HepG2 (cell line): ENCODE results near the gene ACER2. TPM values are rescaled to one million over a fixed set of nuclear protein-coding genes. Genes with fewer than 3 reads are reported as not detected.

ENCODE experiments used
- ATAC-seq: fragments of 200-7000 bp; cut with Tn5 transposase; 3 replicates; pipeline ENCODE4 v1.9.1; 2020; ENCODE audit warnings: mild to moderate bottlenecking, moderate library complexity
- BruUV-seq: library from RNA; stranded (reverse); fragments of 400-500 nt; replicated peaks from 2 replicates; lab custom pipeline; 2021; lab: Mats Ljungman, UMichigan
- CTCF ChIA-PET: fragments of 300-600 bp; formaldehyde crosslinking; extraction: SDS; loops from one replicate; lab custom pipeline; 2021; ENCODE audit warnings: low total read pairs, inconsistent platforms, low intra/inter-chr PET ratio; lab: Yijun Ruan, JAX
- POLR2A ChIA-PET: fragments of 350-600 bp; sonication (Branson Sonifier 250); formaldehyde crosslinking; loops from one replicate; lab custom pipeline; 2020; ENCODE audit warnings: antibody characterized with exemption, inconsistent platforms; lab: Yijun Ruan, JAX
- DNase-seq: peaks from one replicate; pipeline ENCODE4 v3.0.0-alpha.2; 2015; ENCODE audit warnings: low spot score
- FAIRE-seq: peaks from 3 replicates; lab custom pipeline; 2011; peaks lifted over from hg19 to GRCh38; lab: Jason Lieb, UNC
- H2AFZ ChIP-seq: one replicate; pipeline ENCODE4 v1.6.1; 2011; ENCODE audit warnings: low read length, inconsistent platforms
- H3K27ac ChIP-seq: fragments of 300-600 bp; 3 replicates; pipeline ENCODE4 v1.8.0; 2011; ENCODE audit warnings: mixed run types, mild to moderate bottlenecking, mixed read lengths, low read length, inconsistent platforms; ENCODE audit not compliant: insufficient read depth; ENCODE audit errors: extremely low read length
- H3K27me3 ChIP-seq, 2 experiments: fragments of 200-600 bp in 1 of 2; 2 replicates in 1 of 2; 3 replicates in 1 of 2; pipeline versions ENCODE4 v1.6.0 to v1.8.0; 2011; ENCODE audit warnings: low read length in 2 of 2, mild to moderate bottlenecking in 2 of 2, moderate library complexity in 2 of 2, inconsistent platforms in 1 of 2; ENCODE audit not compliant: insufficient read depth in 2 of 2, control insufficient read depth in 1 of 2
- H3K36me3 ChIP-seq, 2 experiments: fragments of 200-600 bp in 1 of 2; replicated peaks in 1 of 2; 2 replicates in 1 of 2; 3 replicates in 1 of 2; pipeline versions ENCODE4 v1.5.1 to v1.8.0; 2011; ENCODE audit warnings: low read length in 2 of 2, inconsistent platforms in 1 of 2; ENCODE audit not compliant: insufficient read depth in 2 of 2, control insufficient read depth in 1 of 2
- H3K4me1 ChIP-seq: 2 replicates; pipeline ENCODE4 v1.5.1; 2012; ENCODE audit warnings: low read length, inconsistent platforms; ENCODE audit not compliant: insufficient read depth
- H3K4me2 ChIP-seq: 2 replicates; pipeline ENCODE4 v1.6.0; 2011; ENCODE audit warnings: low read depth, low read length, inconsistent platforms
- H3K4me3 ChIP-seq, 3 experiments: fragments of 200-600 bp in 1 of 3; sonication (generic), shearing (Covaris generic) in 1 of 3; replicated peaks in 1 of 3; 2 replicates each; pipeline ENCODE4 v1.5.1; 2011 to 2016; ENCODE audit warnings: low read length in 3 of 3, inconsistent platforms in 2 of 3, low read depth in 2 of 3, mild to moderate bottlenecking in 2 of 3, control low read depth in 1 of 3, mixed read lengths in 1 of 3; ENCODE audit not compliant: insufficient read depth in 1 of 3
- H3K79me2 ChIP-seq: one replicate; pipeline ENCODE4 v1.6.1; 2011; ENCODE audit warnings: low read length, inconsistent platforms; ENCODE audit not compliant: insufficient read depth
- H3K9ac ChIP-seq: 2 replicates; pipeline ENCODE4 v1.6.0; 2011; ENCODE audit warnings: mild to moderate bottlenecking, low read depth, low read length, inconsistent platforms; ENCODE audit not compliant: insufficient read depth
- H3K9me3 ChIP-seq: 2 replicates; pipeline ENCODE4 v1.5.1; 2012; ENCODE audit warnings: mild to moderate bottlenecking, low read length
- H4K20me1 ChIP-seq: 2 replicates; pipeline ENCODE4 v1.6.0; 2011; ENCODE audit warnings: inconsistent platforms, mild to moderate bottlenecking, low read length, moderate library complexity; ENCODE audit not compliant: insufficient read depth
- CHCHD3 ChIP-seq: sonication (generic); formaldehyde crosslinking; IDR thresholded peaks from 2 replicates; pipeline ENCODE4 v1.8.0; 2022; ENCODE audit warnings: mild to moderate bottlenecking, missing genetic modification reagents, moderate library complexity
- IRX3 ChIP-seq: sonication (generic); formaldehyde crosslinking; IDR thresholded peaks from 2 replicates; pipeline ENCODE4 v1.8.1; 2023; ENCODE audit warnings: mild to moderate bottlenecking, low read depth, missing genetic modification reagents, borderline replicate concordance
- PHF21A ChIP-seq: sonication (generic); formaldehyde crosslinking; IDR thresholded peaks from 2 replicates; pipeline ENCODE4 v1.5.0; 2020; ENCODE audit warnings: mild to moderate bottlenecking, missing genetic modification reagents
- PPARG ChIP-seq: conservative IDR thresholded peaks from 2 replicates; pipeline ENCODE4 v1.6.1; 2016; ENCODE audit warnings: missing biosample characterization, missing genetic modification reagents
- RAD21 ChIP-seq: fragments of 450-650 bp; formaldehyde crosslinking; IDR thresholded peaks from 2 replicates; pipeline ENCODE4 v1.5.0; 2020; ENCODE audit warnings: mild to moderate bottlenecking
- RBFOX2 ChIP-seq: fragments of 200-400 bp; formaldehyde crosslinking; IDR thresholded peaks from 2 replicates; pipeline ENCODE4 v1.6.1; 2017; ENCODE audit warnings: low read depth, mild to moderate bottlenecking, low read length
- TCF12 ChIP-seq, 2 experiments: fragments of 450-650 bp in 1 of 2; sonication (generic) in 1 of 2; formaldehyde crosslinking in 1 of 2; IDR thresholded peaks; 2 replicates each; pipeline versions ENCODE4 v1.6.1 to v1.8.0; 2017 to 2022; ENCODE audit warnings: antibody characterized with exemption in 1 of 2, mild to moderate bottlenecking in 1 of 2, missing genetic modification reagents in 1 of 2, moderate library complexity in 1 of 2
- ZIK1 ChIP-seq: sonication (generic); formaldehyde crosslinking; IDR thresholded peaks from 2 replicates; pipeline ENCODE4 v1.5.0; 2020; ENCODE audit warnings: mild to moderate bottlenecking, low read depth, missing genetic modification reagents, borderline replicate concordance
- ZNF772 ChIP-seq: sonication (generic); formaldehyde crosslinking; IDR thresholded peaks from 2 replicates; pipeline ENCODE4 v1.5.0; 2020; ENCODE audit warnings: mild to moderate bottlenecking, missing genetic modification reagents
- ZNF777 ChIP-seq: sonication (generic); formaldehyde crosslinking; IDR thresholded peaks from 2 replicates; pipeline ENCODE4 v1.4.0; 2020; ENCODE audit warnings: missing genetic modification reagents
- ZNF788 ChIP-seq: sonication (generic); formaldehyde crosslinking; IDR thresholded peaks from 2 replicates; pipeline ENCODE4 v1.5.0; 2020; ENCODE audit warnings: mild to moderate bottlenecking, missing genetic modification reagents, borderline replicate concordance
- WGBS: methylation state at CpG from one replicate; pipeline ENCODE4 v1.1.6; 2017; ENCODE audit warnings: low lambda C conversion rate; 5-methylcytosine and 5-hydroxymethylcytosine counted together
- in situ Hi-C: cut with HindIII; loops from 2 replicates; pipeline ENCODE4 v1.10.0; 2017; ENCODE audit warnings: low pct_unique_long_range_greater_than_20kb; ENCODE audit not compliant: extremely low pct_ligation_motif_present
- intact Hi-C: fragments of 100-400 bp; cut with micrococcal nuclease; formaldehyde crosslinking; loops from one replicate; pipeline ENCODE4 v1.10.0; 2022; ENCODE audit not compliant: unreplicated experiment
- polyA plus RNA-seq, 8 experiments: library from polyadenylated mRNA; depleted of rRNA in 3 of 8; stranded (reverse) in 7 of 8; unstranded in 1 of 8; fragments of >200 nt; fragmentation: Illumina TruSeq in 4 of 8; extraction: Trizol in 4 of 8; gene quantifications; 2 replicates each; pipeline versions ENCODE4 v1.2.1 to v1.2.3, GENCODE V29; 2011 to 2016; ENCODE audit warnings: low read depth in 4 of 8, missing spikeins in 1 of 8, mixed read lengths in 1 of 8; ENCODE audit not compliant: insufficient read depth in 1 of 8
- total RNA-seq, 5 experiments: library from RNA; depleted of rRNA; stranded (reverse); fragments of >200 nt; fragmentation: Illumina TruSeq; extraction: Trizol; gene quantifications; 2 replicates each; pipeline ENCODE4 v1.2.3, GENCODE V29; 2016; ENCODE audit warnings: low read depth in 1 of 5
- TF ChIP-seq, protein P1 (sequence below): sonication (generic); formaldehyde crosslinking; IDR thresholded peaks from 2 replicates; pipeline ENCODE4 v1.5.0; 2020; ENCODE audit warnings: missing genetic modification reagents
- TF ChIP-seq, protein P2 (sequence below): sonication (generic); formaldehyde crosslinking; IDR thresholded peaks from 2 replicates; pipeline ENCODE4 v1.5.0; 2020; ENCODE audit warnings: mild to moderate bottlenecking, missing genetic modification reagents
- TF ChIP-seq, protein P3 (sequence below): sonication (generic); formaldehyde crosslinking; IDR thresholded peaks from 2 replicates; pipeline ENCODE4 v1.4.0; 2020; ENCODE audit warnings: mild to moderate bottlenecking, low read depth, missing genetic modification reagents

The ACER2 gene
- total and polyA plus RNA-seq, 2 of the 13 experiments (the other 11 are each of a cell fraction or from before 2014, with no cell fraction given) = 1.9 to 3.4 TPM

DNA sequence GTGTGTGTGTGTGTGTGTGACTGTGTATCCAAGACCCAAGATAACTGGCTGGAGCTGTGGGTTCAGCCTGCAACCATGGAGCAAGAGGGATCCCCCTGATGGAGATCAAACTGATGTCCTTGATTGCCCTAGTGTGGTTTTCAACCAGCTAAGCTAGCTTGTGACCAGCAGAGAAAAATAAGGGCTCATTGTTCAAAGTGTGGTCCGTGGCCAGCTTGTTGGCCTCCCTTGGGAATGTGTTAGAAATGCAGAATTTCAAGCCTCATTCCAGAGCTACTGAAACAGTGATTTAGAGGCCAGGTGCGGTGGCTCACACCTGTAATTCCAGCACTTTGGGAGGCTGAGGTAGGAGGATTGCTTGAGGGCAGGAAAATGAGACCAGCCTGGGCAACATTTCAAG, 79.9 kb downstream of the ACER2 start:
- ChIA-PET CTCF (no interaction called here), POLR2A (no interaction called here)
- Histone ChIP-seq H3K4me3 (no peak overlapping the region), H3K9ac (no peak overlapping the region), H3K36me3 (no peaks in the 10 kb centered on the region), H3K27ac (no peak overlapping the region), H3K4me2 (no peak overlapping the region), H3K79me2 (no peaks in the 10 kb centered on the region), H3K9me3 (no peaks in the 10 kb centered on the region), H3K4me1 (no peaks in the 10 kb centered on the region), H3K27me3 (peaks cover 0 to 11% of the 10 kb centered on the region in 2 experiments; a peak in 2 of 5 replicates), H4K20me1 (no peaks in the 10 kb centered on the region), H2AFZ (no peak overlapping the region)
- BruUV-seq = no TSS peak
- DNase-seq (no peak), FAIRE-seq (no peak), ATAC-seq (no peak)
- intact Hi-C loops = no loop called here
- TF ChIP-seq, protein P1, sequence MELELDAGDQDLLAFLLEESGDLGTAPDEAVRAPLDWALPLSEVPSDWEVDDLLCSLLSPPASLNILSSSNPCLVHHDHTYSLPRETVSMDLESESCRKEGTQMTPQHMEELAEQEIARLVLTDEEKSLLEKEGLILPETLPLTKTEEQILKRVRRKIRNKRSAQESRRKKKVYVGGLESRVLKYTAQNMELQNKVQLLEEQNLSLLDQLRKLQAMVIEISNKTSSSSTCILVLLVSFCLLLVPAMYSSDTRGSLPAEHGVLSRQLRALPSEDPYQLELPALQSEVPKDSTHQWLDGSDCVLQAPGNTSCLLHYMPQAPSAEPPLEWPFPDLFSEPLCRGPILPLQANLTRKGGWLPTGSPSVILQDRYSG = no peak
- TF ChIP-seq RBFOX2 (no peak), PPARG (no peak), ZIK1 (CRISPR knock-in tag) (no peak), ZNF772 (CRISPR knock-in tag) (no peak), TCF12 (IDR thresholded peaks at IDR 0.05) (no peak), TCF12 (CRISPR knock-in tag; IDR thresholded peaks at IDR 0.05) (no peak), IRX3 (no peak), ZNF788 (no peak)
- in situ Hi-C loops = loop anchor here (10.0 to 25.0 kb wide), 2 partner anchors 436 to 1624 kb away; no protein-coding TSS in a partner anchor
- 0% methylated on average over 2 of the region's 2 CpGs for WGBS

DNA sequence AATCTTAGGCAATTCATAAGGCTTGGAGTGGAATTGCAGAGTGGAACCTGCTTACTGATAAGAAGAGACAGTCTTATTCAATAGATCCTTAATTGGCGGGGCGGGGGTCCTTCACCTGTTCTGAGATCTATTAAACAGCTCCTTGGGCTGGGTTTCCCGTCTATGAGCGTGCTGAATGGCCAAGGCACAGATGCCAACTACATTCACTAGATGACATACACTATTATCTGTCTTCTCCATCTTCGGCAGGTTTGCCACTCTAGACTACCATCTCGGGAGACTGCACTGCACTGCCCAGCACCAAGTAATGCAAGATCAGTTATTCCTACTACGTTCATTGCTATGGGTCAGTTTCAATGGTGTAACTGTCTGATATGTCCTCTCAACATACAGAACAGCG, 81.5 kb downstream of the ACER2 start:
- DNase-seq = no peak
- no peak overlapping the region for H3K27ac ChIP-seq
- WGBS = 2% methylated on average over 6 of the region's 8 CpGs
- H3K4me3 ChIP-seq = no peak overlapping the region
- H3K4me2 ChIP-seq = no peak overlapping the region
- intact Hi-C loops = loop anchor here (5.0 kb wide), 2 partner anchors 147 to 1622 kb away; no protein-coding TSS in a partner anchor
- FAIRE-seq = no peak
- ATAC-seq = no peak
- H3K27me3 ChIP-seq = peaks cover 2 to 14% of the 10 kb centered on the region in 2 experiments; a peak in 2 of 5 replicates
- no peak overlapping the region for H3K9ac ChIP-seq
- no TSS peak for BruUV-seq
- POLR2A ChIA-PET = no interaction called here
- no peaks in the 10 kb centered on the region for H3K4me1 ChIP-seq
- no peaks in the 10 kb centered on the region for H4K20me1 ChIP-seq
- no peak overlapping the region for H2AFZ ChIP-seq
- H3K9me3 ChIP-seq = no peaks in the 10 kb centered on the region
- in situ Hi-C loops = loop anchor here (25.0 kb wide), 1 partner anchor 1622 kb away; no protein-coding TSS in a partner anchor
- H3K36me3 ChIP-seq = no peaks in the 10 kb centered on the region
- H3K79me2 ChIP-seq = no peaks in the 10 kb centered on the region
- CTCF ChIA-PET = no interaction called here
- no peak for TF ChIP-seq RAD21
- no peak for TF ChIP-seq PHF21A (CRISPR knock-in tag)
- no peak for TF ChIP-seq CHCHD3 (CRISPR knock-in tag)
- TF ChIP-seq, protein P2, sequence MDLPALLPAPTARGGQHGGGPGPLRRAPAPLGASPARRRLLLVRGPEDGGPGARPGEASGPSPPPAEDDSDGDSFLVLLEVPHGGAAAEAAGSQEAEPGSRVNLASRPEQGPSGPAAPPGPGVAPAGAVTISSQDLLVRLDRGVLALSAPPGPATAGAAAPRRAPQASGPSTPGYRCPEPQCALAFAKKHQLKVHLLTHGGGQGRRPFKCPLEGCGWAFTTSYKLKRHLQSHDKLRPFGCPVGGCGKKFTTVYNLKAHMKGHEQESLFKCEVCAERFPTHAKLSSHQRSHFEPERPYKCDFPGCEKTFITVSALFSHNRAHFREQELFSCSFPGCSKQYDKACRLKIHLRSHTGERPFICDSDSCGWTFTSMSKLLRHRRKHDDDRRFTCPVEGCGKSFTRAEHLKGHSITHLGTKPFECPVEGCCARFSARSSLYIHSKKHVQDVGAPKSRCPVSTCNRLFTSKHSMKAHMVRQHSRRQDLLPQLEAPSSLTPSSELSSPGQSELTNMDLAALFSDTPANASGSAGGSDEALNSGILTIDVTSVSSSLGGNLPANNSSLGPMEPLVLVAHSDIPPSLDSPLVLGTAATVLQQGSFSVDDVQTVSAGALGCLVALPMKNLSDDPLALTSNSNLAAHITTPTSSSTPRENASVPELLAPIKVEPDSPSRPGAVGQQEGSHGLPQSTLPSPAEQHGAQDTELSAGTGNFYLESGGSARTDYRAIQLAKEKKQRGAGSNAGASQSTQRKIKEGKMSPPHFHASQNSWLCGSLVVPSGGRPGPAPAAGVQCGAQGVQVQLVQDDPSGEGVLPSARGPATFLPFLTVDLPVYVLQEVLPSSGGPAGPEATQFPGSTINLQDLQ (CRISPR knock-in tag) = no peak
- TF ChIP-seq ZNF777 (CRISPR knock-in tag) = no peak
- TF ChIP-seq, protein P3, sequence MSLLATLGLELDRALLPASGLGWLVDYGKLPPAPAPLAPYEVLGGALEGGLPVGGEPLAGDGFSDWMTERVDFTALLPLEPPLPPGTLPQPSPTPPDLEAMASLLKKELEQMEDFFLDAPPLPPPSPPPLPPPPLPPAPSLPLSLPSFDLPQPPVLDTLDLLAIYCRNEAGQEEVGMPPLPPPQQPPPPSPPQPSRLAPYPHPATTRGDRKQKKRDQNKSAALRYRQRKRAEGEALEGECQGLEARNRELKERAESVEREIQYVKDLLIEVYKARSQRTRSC (CRISPR knock-in tag) = no peak
